Immature natural killer cell (primary cell): Measurements from ENCODE around the gene CELF1. TPM values are rescaled to one million over a fixed set of nuclear protein-coding genes. Genes with fewer than 3 reads are reported as not detected.

Experiments
- DNase-seq, 3 donors: peaks; one replicate each; pipeline ENCODE4 v3.0.0; 2022; ENCODE audit warnings: mixed read lengths in 1 of 3
- H3K27ac Mint-ChIP-seq, 6 donors: one replicate each; pipeline ENCODE4 v1.8.0; 2020; ENCODE audit warnings: mixed read lengths in 6 of 6, mild to moderate bottlenecking in 5 of 6, inconsistent platforms in 4 of 6, moderate library complexity in 3 of 6
- H3K27me3 Mint-ChIP-seq, 3 donors: one replicate each; pipeline ENCODE4 v1.8.0; 2020 to 2021; ENCODE audit warnings: low read depth in 3 of 3, mild to moderate bottlenecking in 3 of 3, mixed read lengths in 3 of 3, moderate library complexity in 3 of 3, inconsistent platforms in 1 of 3
- H3K36me3 Mint-ChIP-seq, 3 donors: one replicate each; pipeline ENCODE4 v1.8.0; 2020; ENCODE audit warnings: mixed read lengths in 3 of 3, inconsistent platforms in 2 of 3, mild to moderate bottlenecking in 2 of 3
- H3K4me1 Mint-ChIP-seq, 2 donors: one replicate each; pipeline ENCODE4 v1.8.0; 2020; ENCODE audit warnings: inconsistent platforms in 2 of 2, mild to moderate bottlenecking in 2 of 2, mixed read lengths in 2 of 2, moderate library complexity in 1 of 2
- H3K4me3 Mint-ChIP-seq, 5 donors: one replicate each; pipeline ENCODE4 v1.8.0; 2020; ENCODE audit warnings: mild to moderate bottlenecking in 5 of 5, mixed read lengths in 5 of 5, inconsistent platforms in 3 of 5, moderate library complexity in 3 of 5
- H3K9me3 Mint-ChIP-seq, 6 donors: one replicate each; pipeline ENCODE4 v1.8.0; 2020; ENCODE audit warnings: mild to moderate bottlenecking in 6 of 6, mixed read lengths in 6 of 6, inconsistent platforms in 4 of 6, moderate library complexity in 3 of 6
- polyA plus RNA-seq, 3 donors: library from polyadenylated mRNA; unstranded; fragments of 300-500 nt; fragmentation: Illumina TruSeq; gene quantifications; one replicate each; pipeline ENCODE4 v1.2.3, GENCODE V29; 2021

The CELF1 gene
- polyA plus RNA-seq, 3 donors from 2014 or later = 21.0 to 58.1 (median 35.5) TPM

- Mint-ChIP-seq H3K4me1 (no peaks in the 10 kb centered on the region), H3K27me3 (peaks cover 0 to 2% (median 1%) of the 10 kb centered on the region in 3 donors), H3K4me3 (no peak within 1 kb of the TSS), H3K27ac (no peak within 1 kb of the TSS), H3K9me3 (no peaks in the 10 kb centered on the region), H3K36me3 (no peaks in the 10 kb centered on the region)
- no peak for DNase-seq
Observed at GRCh38 chr11:47448566-47449427, 104.1 kb downstream of the CELF1 start, which contains the start of gene RAPSN. RAPSN (minus strand) TSS chr11:47449136; CDS start chr11:47448964, 172 bp downstream.

- H3K27ac Mint-ChIP-seq = no peak overlapping the region
- H3K4me3 Mint-ChIP-seq = no peak overlapping the region
- no peak for DNase-seq
- H3K4me1 Mint-ChIP-seq = no peaks in the 10 kb centered on the region
- H3K9me3 Mint-ChIP-seq = no peaks in the 10 kb centered on the region
- peaks cover 0 to 2% (median 1%) of the 10 kb centered on the region in 3 donors for H3K27me3 Mint-ChIP-seq
- H3K36me3 Mint-ChIP-seq = no peaks in the 10 kb centered on the region
Observed at GRCh38 chr11:47447906-47448305, 105.0 kb downstream of the CELF1 start.

- no peak for DNase-seq
- Mint-ChIP-seq H3K36me3 (no peaks in the 10 kb centered on the region), H3K4me3 (no peak overlapping the region), H3K27ac (peak overlapping the region in 2 of 6 donors; percentile 20 to 26), H3K9me3 (no peaks in the 10 kb centered on the region), H3K4me1 (no peaks in the 10 kb centered on the region), H3K27me3 (peaks cover 0 to 2% (median 1%) of the 10 kb centered on the region in 3 donors)
Observed at GRCh38 chr11:47446833-47447232, 106.1 kb downstream of the CELF1 start.

GRCh38 chr11:47445840-47446239 is 107.1 kb downstream of the CELF1 start:
- no peak for DNase-seq
- Mint-ChIP-seq H3K4me1 (no peaks in the 10 kb centered on the region), H3K4me3 (no peak overlapping the region), H3K36me3 (no peaks in the 10 kb centered on the region), H3K27me3 (peaks cover 0 to 2% (median 1%) of the 10 kb centered on the region in 3 donors), H3K9me3 (no peaks in the 10 kb centered on the region), H3K27ac (no peak overlapping the region)

GRCh38 chr11:47443817-47444216 is 109.1 kb downstream of the CELF1 start:
- Mint-ChIP-seq H3K4me3 (no peak overlapping the region), H3K27ac (no peak overlapping the region), H3K36me3 (no peaks in the 10 kb centered on the region), H3K9me3 (no peaks in the 10 kb centered on the region), H3K27me3 (peaks cover 0 to 1% (median under 1%) of the 10 kb centered on the region in 3 donors), H3K4me1 (no peaks in the 10 kb centered on the region)
- DNase-seq = no peak

- Mint-ChIP-seq H3K27me3 (peaks cover 0 to 3% (median 1%) of the 10 kb centered on the region in 3 donors), H3K9me3 (no peaks in the 10 kb centered on the region), H3K36me3 (no peaks in the 10 kb centered on the region), H3K27ac (no peak overlapping the region), H3K4me1 (no peaks in the 10 kb centered on the region), H3K4me3 (no peak overlapping the region)
- DNase-seq = no peak
Observed at GRCh38 chr11:47443028-47443700, 109.8 kb downstream of the CELF1 start.

GRCh38 chr11:47442514-47442913 is 110.4 kb downstream of the CELF1 start:
- H3K4me3 Mint-ChIP-seq = no peak overlapping the region
- no peaks in the 10 kb centered on the region for H3K9me3 Mint-ChIP-seq
- H3K27ac Mint-ChIP-seq = no peak overlapping the region
- DNase-seq = no peak
- H3K4me1 Mint-ChIP-seq = no peaks in the 10 kb centered on the region
- peaks cover 0 to 3% (median 0%) of the 10 kb centered on the region in 3 donors for H3K27me3 Mint-ChIP-seq
- H3K36me3 Mint-ChIP-seq = no peaks in the 10 kb centered on the region

- no peaks in the 10 kb centered on the region for H3K4me1 Mint-ChIP-seq
- no peaks in the 10 kb centered on the region for H3K9me3 Mint-ChIP-seq
- H3K27ac Mint-ChIP-seq = no peak overlapping the region
- H3K27me3 Mint-ChIP-seq = peaks cover 0 to 3% (median 0%) of the 10 kb centered on the region in 3 donors
- no peak for DNase-seq
- no peaks in the 10 kb centered on the region for H3K36me3 Mint-ChIP-seq
- no peak overlapping the region for H3K4me3 Mint-ChIP-seq
Observed at GRCh38 chr11:47441421-47441820, 111.5 kb downstream of the CELF1 start.

- H3K27me3 Mint-ChIP-seq = peaks cover 0 to 3% (median 2%) of the 10 kb centered on the region in 3 donors
- no peak overlapping the region for H3K4me3 Mint-ChIP-seq
- H3K27ac Mint-ChIP-seq = no peak overlapping the region
- no peaks in the 10 kb centered on the region for H3K9me3 Mint-ChIP-seq
- DNase-seq = no peak
- H3K36me3 Mint-ChIP-seq = no peaks in the 10 kb centered on the region
- no peaks in the 10 kb centered on the region for H3K4me1 Mint-ChIP-seq
Observed at GRCh38 chr11:47440054-47440476, 112.9 kb downstream of the CELF1 start.

GRCh38 chr11:47438721-47439120 is 114.2 kb downstream of the CELF1 start:
- no peaks in the 10 kb centered on the region for H3K9me3 Mint-ChIP-seq
- no peak overlapping the region for H3K27ac Mint-ChIP-seq
- no peaks in the 10 kb centered on the region for H3K36me3 Mint-ChIP-seq
- DNase-seq = no peak
- no peak overlapping the region for H3K4me3 Mint-ChIP-seq
- H3K4me1 Mint-ChIP-seq = no peaks in the 10 kb centered on the region
- H3K27me3 Mint-ChIP-seq = peaks cover 0 to 3% (median 2%) of the 10 kb centered on the region in 3 donors

- Mint-ChIP-seq H3K27ac (no peak overlapping the region), H3K4me3 (no peak overlapping the region), H3K9me3 (no peaks in the 10 kb centered on the region), H3K4me1 (no peaks in the 10 kb centered on the region), H3K27me3 (peaks cover 0 to 3% (median 2%) of the 10 kb centered on the region in 3 donors), H3K36me3 (no peaks in the 10 kb centered on the region)
- DNase-seq = no peak
Observed at GRCh38 chr11:47437746-47438418, 115.0 kb downstream of the CELF1 start.

- no peak for DNase-seq
- Mint-ChIP-seq H3K36me3 (no peaks in the 10 kb centered on the region), H3K27me3 (peaks cover 0 to 3% (median 2%) of the 10 kb centered on the region in 3 donors), H3K27ac (no peak overlapping the region), H3K4me3 (no peak overlapping the region), H3K4me1 (no peaks in the 10 kb centered on the region), H3K9me3 (no peaks in the 10 kb centered on the region)
Observed at GRCh38 chr11:47437218-47437745, 115.7 kb downstream of the CELF1 start.

- no peak overlapping the region for H3K27ac Mint-ChIP-seq
- H3K9me3 Mint-ChIP-seq = no peaks in the 10 kb centered on the region
Observed at GRCh38 chr11:47436726-47437125, 116.2 kb downstream of the CELF1 start.

More at GRCh38 chr11:47436726-47437125, 116.2 kb downstream of the CELF1 start:
- H3K4me3 Mint-ChIP-seq = no peak overlapping the region
- peaks cover 0 to 3% (median 2%) of the 10 kb centered on the region in 3 donors for H3K27me3 Mint-ChIP-seq
- no peak for DNase-seq
- no peaks in the 10 kb centered on the region for H3K4me1 Mint-ChIP-seq
- H3K36me3 Mint-ChIP-seq = no peaks in the 10 kb centered on the region
